ENCODE measurements around the gene STK25.

- TF ChIP-seq EZH2 (IDR thresholded peaks at IDR 0.05) (no peak), POLR2AphosphoS5 (IDR thresholded peaks at IDR 0.05; ENCODE audit: borderline replicate concordance, low read depth, low read length) (no peak)
These were observed 22.2 kb upstream of the STK25 start for GRCh38 chr2:241530571-241530970.
